Measurements from ENCODE around the gene ADARB2. TPM values are rescaled to one million over a fixed set of nuclear protein-coding genes. Genes with fewer than 3 reads are reported as not detected.

Gene ADARB2
- total RNA-seq, 1 donor from 2014 or later: under 0.01 TPM

GRCh38 chr10:1677307-1677939, 59.9 kb downstream of the ADARB2 start:
- H3K36me3 ChIP-seq (ENCODE audit: control insufficient read depth in 3 of 3, insufficient read depth in 3 of 3, low read length in 3 of 3): no peaks in the 10 kb centered on the region
- no peak overlapping the region for H3K4me3 ChIP-seq (ENCODE audit: low read length in 3 of 3)
- peaks cover 0 to 9% (median 0%) of the 10 kb centered on the region in 3 donors for H3K27me3 ChIP-seq (ENCODE audit: control insufficient read depth in 3 of 3, insufficient read depth in 3 of 3, low read length in 3 of 3)
- H3K27ac ChIP-seq (ENCODE audit: low read depth, low read length): no peak overlapping the region
- no peaks in the 10 kb centered on the region for H3K4me1 ChIP-seq (ENCODE audit: control insufficient read depth in 3 of 3, insufficient read depth in 3 of 3, low read length in 3 of 3)
- H3K9me3 ChIP-seq (ENCODE audit: control insufficient read depth in 3 of 3, low read length in 3 of 3): no peaks in the 10 kb centered on the region
- no peak overlapping the region for H3K9ac ChIP-seq (ENCODE audit: low read depth in 1 of 3, low read length in 3 of 3)

DNA sequence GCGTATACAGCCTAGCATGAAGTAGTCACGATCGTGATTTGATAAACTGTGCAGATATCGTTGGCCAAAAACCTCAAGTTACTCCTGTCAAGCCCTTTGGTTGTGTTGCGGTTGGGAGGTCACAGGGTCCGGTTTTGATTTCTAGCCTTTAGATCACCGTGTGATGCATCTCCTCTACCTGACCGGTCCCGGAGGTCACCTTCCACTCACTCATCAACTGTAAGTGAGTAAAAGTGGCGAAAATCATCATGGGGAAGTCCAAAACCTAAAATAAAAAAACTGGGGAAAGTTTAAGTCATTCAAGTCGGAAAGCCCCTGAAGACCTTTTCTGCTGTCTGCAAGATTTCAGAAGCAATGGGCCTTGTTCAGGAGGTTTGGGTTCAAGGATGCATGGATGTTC, 62.8 kb downstream of the ADARB2 start:
- no peaks in the 10 kb centered on the region for H3K4me1 ChIP-seq (ENCODE audit: control insufficient read depth in 3 of 3, insufficient read depth in 3 of 3, low read length in 3 of 3)
- H3K4me3 ChIP-seq (ENCODE audit: low read length in 3 of 3): no peak overlapping the region
- no peak overlapping the region for H3K27ac ChIP-seq (ENCODE audit: low read depth, low read length)
- no peaks in the 10 kb centered on the region for H3K36me3 ChIP-seq (ENCODE audit: control insufficient read depth in 3 of 3, insufficient read depth in 3 of 3, low read length in 3 of 3)
- no peaks in the 10 kb centered on the region for H3K9me3 ChIP-seq (ENCODE audit: control insufficient read depth in 3 of 3, low read length in 3 of 3)
- H3K27me3 ChIP-seq (ENCODE audit: control insufficient read depth in 3 of 3, insufficient read depth in 3 of 3, low read length in 3 of 3): peaks cover 0 to 5% (median 0%) of the 10 kb centered on the region in 3 donors
- no peak overlapping the region for H3K9ac ChIP-seq (ENCODE audit: low read depth in 1 of 3, low read length in 3 of 3)

- Histone ChIP-seq H3K4me1 (ENCODE audit: control insufficient read depth in 3 of 3, insufficient read depth in 3 of 3, low read length in 3 of 3) (no peaks in the 10 kb centered on the region), H3K36me3 (ENCODE audit: control insufficient read depth in 3 of 3, insufficient read depth in 3 of 3, low read length in 3 of 3) (no peaks in the 10 kb centered on the region), H3K27me3 (ENCODE audit: control insufficient read depth in 3 of 3, insufficient read depth in 3 of 3, low read length in 3 of 3) (peaks cover 0 to 5% (median 0%) of the 10 kb centered on the region in 3 donors), H3K27ac (ENCODE audit: low read depth, low read length) (no peak overlapping the region), H3K9me3 (ENCODE audit: control insufficient read depth in 3 of 3, low read length in 3 of 3) (no peaks in the 10 kb centered on the region), H3K4me3 (ENCODE audit: low read length in 3 of 3) (no peak overlapping the region), H3K9ac (ENCODE audit: low read depth in 1 of 3, low read length in 3 of 3) (no peak overlapping the region)
Observed at GRCh38 chr10:1673568-1674345, 63.6 kb downstream of the ADARB2 start.

- no peaks in the 10 kb centered on the region for H3K4me1 ChIP-seq (ENCODE audit: control insufficient read depth in 3 of 3, insufficient read depth in 3 of 3, low read length in 3 of 3)
- peaks cover 0 to 5% (median 0%) of the 10 kb centered on the region in 3 donors for H3K27me3 ChIP-seq (ENCODE audit: control insufficient read depth in 3 of 3, insufficient read depth in 3 of 3, low read length in 3 of 3)
- H3K4me3 ChIP-seq (ENCODE audit: low read length in 3 of 3): no peak overlapping the region
- no peaks in the 10 kb centered on the region for H3K9me3 ChIP-seq (ENCODE audit: control insufficient read depth in 3 of 3, low read length in 3 of 3)
- H3K36me3 ChIP-seq (ENCODE audit: control insufficient read depth in 3 of 3, insufficient read depth in 3 of 3, low read length in 3 of 3): no peaks in the 10 kb centered on the region
- no peak overlapping the region for H3K27ac ChIP-seq (ENCODE audit: low read depth, low read length)
- H3K9ac ChIP-seq (ENCODE audit: low read depth in 1 of 3, low read length in 3 of 3): no peak overlapping the region
Observed at GRCh38 chr10:1672001-1672781, 65.1 kb downstream of the ADARB2 start.

GRCh38 chr10:1671366-1672000, 65.8 kb downstream of the ADARB2 start:
- H3K27me3 ChIP-seq (ENCODE audit: control insufficient read depth in 3 of 3, insufficient read depth in 3 of 3, low read length in 3 of 3): no peaks in the 10 kb centered on the region
- H3K4me3 ChIP-seq (ENCODE audit: low read length in 3 of 3): no peak overlapping the region
- no peaks in the 10 kb centered on the region for H3K9me3 ChIP-seq (ENCODE audit: control insufficient read depth in 3 of 3, low read length in 3 of 3)
- no peak overlapping the region for H3K27ac ChIP-seq (ENCODE audit: low read depth, low read length)
- H3K36me3 ChIP-seq (ENCODE audit: control insufficient read depth in 3 of 3, insufficient read depth in 3 of 3, low read length in 3 of 3): no peaks in the 10 kb centered on the region
- H3K9ac ChIP-seq (ENCODE audit: low read depth in 1 of 3, low read length in 3 of 3): no peak overlapping the region
- H3K4me1 ChIP-seq (ENCODE audit: control insufficient read depth in 3 of 3, insufficient read depth in 3 of 3, low read length in 3 of 3): no peaks in the 10 kb centered on the region

DNA sequence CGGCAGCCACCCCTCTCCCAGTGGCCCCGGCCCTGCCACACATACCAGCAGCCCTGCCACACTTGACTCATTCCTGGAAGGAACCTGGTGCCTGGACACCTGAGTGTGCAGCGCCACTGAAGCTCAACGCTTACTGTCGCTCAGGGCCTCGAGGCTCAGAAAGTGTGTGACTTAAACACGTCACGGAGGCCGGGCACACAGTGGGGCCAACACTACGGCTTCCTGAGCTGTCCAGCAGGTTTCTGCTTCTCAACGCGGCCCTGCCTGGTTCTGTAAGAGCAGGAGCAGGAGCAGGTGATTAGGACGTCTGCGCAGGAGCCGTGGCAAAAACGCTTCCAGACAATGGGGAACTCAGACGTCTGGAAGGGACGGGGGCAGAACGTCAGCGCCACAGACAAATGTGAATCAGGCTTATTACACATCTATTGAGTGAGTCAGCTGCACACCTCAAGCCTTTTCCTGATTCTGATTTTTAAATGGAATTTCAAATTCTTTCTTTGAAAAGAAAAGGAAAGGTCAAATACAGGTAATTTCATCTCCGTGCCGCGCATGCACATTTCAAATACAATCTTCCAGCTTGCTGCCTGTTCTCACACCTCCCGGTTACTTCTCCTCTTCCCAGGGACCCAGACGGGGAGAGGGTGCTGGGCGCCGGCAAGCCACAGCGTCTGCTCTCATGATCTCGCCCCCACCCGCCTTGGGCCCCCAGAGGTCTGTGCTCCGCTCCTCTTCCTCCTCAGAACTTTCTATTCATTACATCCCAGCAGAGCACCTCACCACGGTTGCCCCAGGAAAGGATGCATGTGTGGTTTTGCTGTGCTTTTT, 66.6 kb downstream of the ADARB2 start:
- no peaks in the 10 kb centered on the region for H3K36me3 ChIP-seq (ENCODE audit: control insufficient read depth in 3 of 3, insufficient read depth in 3 of 3, low read length in 3 of 3)
- no peak overlapping the region for H3K4me3 ChIP-seq (ENCODE audit: low read length in 3 of 3)
- H3K27me3 ChIP-seq (ENCODE audit: control insufficient read depth in 3 of 3, insufficient read depth in 3 of 3, low read length in 3 of 3): no peaks in the 10 kb centered on the region
- H3K9me3 ChIP-seq (ENCODE audit: control insufficient read depth in 3 of 3, low read length in 3 of 3): no peaks in the 10 kb centered on the region
- H3K9ac ChIP-seq (ENCODE audit: low read depth in 1 of 3, low read length in 3 of 3): no peak overlapping the region
- no peak overlapping the region for H3K27ac ChIP-seq (ENCODE audit: low read depth, low read length)
- H3K4me1 ChIP-seq (ENCODE audit: control insufficient read depth in 3 of 3, insufficient read depth in 3 of 3, low read length in 3 of 3): no peaks in the 10 kb centered on the region

- H3K27ac ChIP-seq (ENCODE audit: low read depth, low read length): no peak overlapping the region
- no peak overlapping the region for H3K9ac ChIP-seq (ENCODE audit: low read depth in 1 of 3, low read length in 3 of 3)
- H3K9me3 ChIP-seq (ENCODE audit: control insufficient read depth in 3 of 3, low read length in 3 of 3): no peaks in the 10 kb centered on the region
- no peaks in the 10 kb centered on the region for H3K36me3 ChIP-seq (ENCODE audit: control insufficient read depth in 3 of 3, insufficient read depth in 3 of 3, low read length in 3 of 3)
- no peak overlapping the region for H3K4me3 ChIP-seq (ENCODE audit: low read length in 3 of 3)
- peaks cover 0 to 5% (median 0%) of the 10 kb centered on the region in 3 donors for H3K27me3 ChIP-seq (ENCODE audit: control insufficient read depth in 3 of 3, insufficient read depth in 3 of 3, low read length in 3 of 3)
- H3K4me1 ChIP-seq (ENCODE audit: control insufficient read depth in 3 of 3, insufficient read depth in 3 of 3, low read length in 3 of 3): no peaks in the 10 kb centered on the region
Observed at GRCh38 chr10:1669433-1669832, 67.9 kb downstream of the ADARB2 start.

DNA sequence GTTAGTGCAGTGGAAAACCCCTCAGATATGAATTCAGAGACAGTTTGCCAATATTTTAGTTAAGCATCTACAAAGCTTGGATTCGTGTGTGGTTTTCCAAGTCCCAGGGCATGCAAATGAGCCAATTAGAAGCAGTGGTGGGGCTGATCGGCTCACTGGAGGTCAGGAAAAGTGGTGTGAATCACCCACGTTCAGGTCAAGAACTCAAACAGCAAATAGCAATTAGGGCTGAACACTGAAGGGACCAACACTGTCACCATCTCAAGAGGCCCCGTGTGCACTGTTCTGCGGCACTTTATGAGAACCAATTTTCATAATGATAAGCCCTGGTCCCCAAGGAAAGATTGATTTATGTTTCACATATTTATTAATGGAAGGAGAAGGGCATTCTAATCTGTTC, 68.9 kb downstream of the ADARB2 start:
- H3K4me1 ChIP-seq (ENCODE audit: control insufficient read depth in 3 of 3, insufficient read depth in 3 of 3, low read length in 3 of 3): no peaks in the 10 kb centered on the region
- no peak overlapping the region for H3K9ac ChIP-seq (ENCODE audit: low read depth in 1 of 3, low read length in 3 of 3)
- H3K36me3 ChIP-seq (ENCODE audit: control insufficient read depth in 3 of 3, insufficient read depth in 3 of 3, low read length in 3 of 3): no peaks in the 10 kb centered on the region
- H3K27ac ChIP-seq (ENCODE audit: low read depth, low read length): no peak overlapping the region
- H3K4me3 ChIP-seq (ENCODE audit: low read length in 3 of 3): no peak overlapping the region
- peaks cover 0 to 11% (median 3%) of the 10 kb centered on the region in 3 donors for H3K27me3 ChIP-seq (ENCODE audit: control insufficient read depth in 3 of 3, insufficient read depth in 3 of 3, low read length in 3 of 3)
- no peaks in the 10 kb centered on the region for H3K9me3 ChIP-seq (ENCODE audit: control insufficient read depth in 3 of 3, low read length in 3 of 3)

DNA sequence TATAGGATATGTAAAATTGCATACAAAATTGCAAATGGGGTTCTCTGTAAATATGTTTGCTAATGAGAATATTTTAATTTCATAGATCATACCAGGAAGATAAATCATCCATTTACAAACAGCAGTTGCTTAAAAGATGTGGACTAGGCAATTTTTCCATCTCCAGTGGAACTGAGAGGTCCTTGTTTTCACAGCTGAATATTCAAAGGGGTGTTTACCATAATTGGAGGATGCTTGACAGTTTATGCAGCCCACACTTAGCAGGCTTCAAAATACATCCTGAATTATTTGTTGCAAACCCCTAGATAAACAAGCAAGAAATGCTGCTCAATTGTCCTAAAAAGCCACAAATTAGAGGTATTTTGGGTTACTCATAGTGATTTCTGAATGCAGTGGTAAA, 69.9 kb downstream of the ADARB2 start:
- no peaks in the 10 kb centered on the region for H3K36me3 ChIP-seq (ENCODE audit: control insufficient read depth in 3 of 3, insufficient read depth in 3 of 3, low read length in 3 of 3)
- H3K4me3 ChIP-seq (ENCODE audit: low read length in 3 of 3): no peak overlapping the region
- peaks cover 0 to 14% (median 3%) of the 10 kb centered on the region in 3 donors for H3K27me3 ChIP-seq (ENCODE audit: control insufficient read depth in 3 of 3, insufficient read depth in 3 of 3, low read length in 3 of 3)
- H3K4me1 ChIP-seq (ENCODE audit: control insufficient read depth in 3 of 3, insufficient read depth in 3 of 3, low read length in 3 of 3): no peaks in the 10 kb centered on the region
- no peak overlapping the region for H3K9ac ChIP-seq (ENCODE audit: low read depth in 1 of 3, low read length in 3 of 3)
- H3K27ac ChIP-seq (ENCODE audit: low read depth, low read length): no peak overlapping the region
- H3K9me3 ChIP-seq (ENCODE audit: control insufficient read depth in 3 of 3, low read length in 3 of 3): no peaks in the 10 kb centered on the region

All from skeletal muscle tissue (tissue), 4 donors.